ENCODE data around the gene ALCAM. TPM values are rescaled to one million over a fixed set of nuclear protein-coding genes. Genes with fewer than 3 reads are reported as not detected.

ALCAM gene
- total RNA-seq, 4 donors from 2014 or later: 8.0 to 98.4 (median 11.4) TPM

GRCh38 chr3:105473521-105474223, 107.0 kb downstream of the ALCAM start:
- ATAC-seq (ENCODE audit: low FRiP score) (no peak), DNase-seq (ENCODE audit: low spot score) (no peak)
- TF ChIP-seq CTCF (IDR thresholded peaks at IDR 0.05): no peak

- ATAC-seq (ENCODE audit: low FRiP score) (no peak), DNase-seq (ENCODE audit: low spot score) (no peak)
- TF ChIP-seq CTCF (IDR thresholded peaks at IDR 0.05): no peak
Measured at GRCh38 chr3:105480768-105481167, 114.1 kb downstream of the ALCAM start.

- DNase-seq (ENCODE audit: low spot score) (no peak), ATAC-seq (ENCODE audit: low FRiP score) (no peak)
- no peak for TF ChIP-seq CTCF (IDR thresholded peaks at IDR 0.05)
Measured at GRCh38 chr3:105483476-105483875, 116.8 kb downstream of the ALCAM start.

GRCh38 chr3:105490045-105490444, 123.3 kb downstream of the ALCAM start:
- ATAC-seq (ENCODE audit: low FRiP score): no peak
- no peak for DNase-seq (ENCODE audit: low spot score)
- TF ChIP-seq CTCF (IDR thresholded peaks at IDR 0.05): no peak

GRCh38 chr3:105493305-105493892, 126.7 kb downstream of the ALCAM start:
- DNase-seq (ENCODE audit: low spot score) (no peak), ATAC-seq (ENCODE audit: low FRiP score) (no peak)
- no peak for TF ChIP-seq CTCF (IDR thresholded peaks at IDR 0.05)

- TF ChIP-seq CTCF (IDR thresholded peaks at IDR 0.05): no peak
- ATAC-seq (ENCODE audit: low FRiP score) (no peak), DNase-seq (ENCODE audit: low spot score) (no peak)
Measured at GRCh38 chr3:105495021-105495420, 128.3 kb downstream of the ALCAM start.

GRCh38 chr3:105496343-105496742, 129.6 kb downstream of the ALCAM start:
- no peak for TF ChIP-seq CTCF (IDR thresholded peaks at IDR 0.05)
- ATAC-seq (ENCODE audit: low FRiP score): no peak
- DNase-seq (ENCODE audit: low spot score): no peak
